ENCODE measurements around the gene PIP4K2A.

DNA sequence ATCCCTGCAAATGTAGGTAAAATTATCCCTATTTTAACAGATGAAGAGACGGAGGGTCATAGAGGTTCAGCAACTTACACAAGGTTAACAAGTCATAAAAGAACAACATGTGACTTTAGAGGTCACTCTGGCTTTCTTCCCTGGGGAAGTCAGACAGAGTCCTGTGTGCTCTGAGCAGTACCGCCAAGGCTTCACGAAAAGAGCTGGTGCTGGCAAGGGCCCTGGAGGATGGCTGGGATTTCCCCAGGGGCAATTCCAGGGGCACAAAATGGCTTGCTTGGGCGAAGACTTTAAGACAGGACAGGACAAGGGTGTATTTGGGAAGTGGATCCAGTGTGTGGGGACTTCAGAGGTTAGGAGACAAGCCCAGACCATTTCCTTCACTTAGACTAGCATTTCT is 144.1 kb downstream of the PIP4K2A start:
- TF ChIP-seq, protein P1, sequence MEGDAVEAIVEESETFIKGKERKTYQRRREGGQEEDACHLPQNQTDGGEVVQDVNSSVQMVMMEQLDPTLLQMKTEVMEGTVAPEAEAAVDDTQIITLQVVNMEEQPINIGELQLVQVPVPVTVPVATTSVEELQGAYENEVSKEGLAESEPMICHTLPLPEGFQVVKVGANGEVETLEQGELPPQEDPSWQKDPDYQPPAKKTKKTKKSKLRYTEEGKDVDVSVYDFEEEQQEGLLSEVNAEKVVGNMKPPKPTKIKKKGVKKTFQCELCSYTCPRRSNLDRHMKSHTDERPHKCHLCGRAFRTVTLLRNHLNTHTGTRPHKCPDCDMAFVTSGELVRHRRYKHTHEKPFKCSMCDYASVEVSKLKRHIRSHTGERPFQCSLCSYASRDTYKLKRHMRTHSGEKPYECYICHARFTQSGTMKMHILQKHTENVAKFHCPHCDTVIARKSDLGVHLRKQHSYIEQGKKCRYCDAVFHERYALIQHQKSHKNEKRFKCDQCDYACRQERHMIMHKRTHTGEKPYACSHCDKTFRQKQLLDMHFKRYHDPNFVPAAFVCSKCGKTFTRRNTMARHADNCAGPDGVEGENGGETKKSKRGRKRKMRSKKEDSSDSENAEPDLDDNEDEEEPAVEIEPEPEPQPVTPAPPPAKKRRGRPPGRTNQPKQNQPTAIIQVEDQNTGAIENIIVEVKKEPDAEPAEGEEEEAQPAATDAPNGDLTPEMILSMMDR (IDR thresholded peaks at IDR 0.05): no peak
- no peak for TF ChIP-seq POLR2A (IDR thresholded peaks at IDR 0.05)
